SU-DHL-6 (cell line): ENCODE measurements around the gene BRD8.

Source experiments
- H2AFZ ChIP-seq: fragments of 200-600 bp; sonication (generic); 2 replicates; pipeline ENCODE4 v1.6.1; 2014; ENCODE audit warnings: low read depth, mild to moderate bottlenecking, moderate library complexity, mixed read lengths, antibody characterized with exemption, low read length; ENCODE audit not compliant: severe bottlenecking
- H3F3A ChIP-seq: fragments of 200-600 bp; shearing (Covaris generic); 2 replicates; pipeline ENCODE4 v1.6.0; 2016; ENCODE audit warnings: antibody characterized with exemption, mild to moderate bottlenecking; ENCODE audit not compliant: insufficient read depth
- H3K27ac ChIP-seq: fragments of 200-600 bp; sonication (generic); 2 replicates; pipeline ENCODE4 v1.5.1; 2016; ENCODE audit warnings: low read depth, mild to moderate bottlenecking, low read length, moderate library complexity, mixed read lengths
- H3K27me3 ChIP-seq: fragments of 200-600 bp; sonication (generic), shearing (Covaris generic); 2 replicates; pipeline ENCODE4 v1.6.0; 2014; ENCODE audit warnings: mild to moderate bottlenecking, low read length
- H3K36me3 ChIP-seq: fragments of 200-600 bp; sonication (generic); 2 replicates; pipeline ENCODE4 v1.6.1; 2014; ENCODE audit warnings: mild to moderate bottlenecking, low read length, mixed read lengths
- H3K4me2 ChIP-seq: fragments of 300-600, 200-600 bp; shearing (Covaris generic), sonication (generic); 2 replicates; pipeline ENCODE4 v1.6.0; 2014; ENCODE audit warnings: low read length, low read depth, mild to moderate bottlenecking; ENCODE audit not compliant: poor library complexity, severe bottlenecking
- H3K4me3 ChIP-seq: fragments of 200-600 bp; sonication (generic); 2 replicates; pipeline ENCODE4 v1.5.1; 2014; ENCODE audit warnings: antibody characterized with exemption, low read length, mild to moderate bottlenecking, mixed read lengths; ENCODE audit not compliant: insufficient read depth, poor library complexity, severe bottlenecking
- H3K79me2 ChIP-seq: fragments of 200-600 bp; sonication (generic); 2 replicates; pipeline ENCODE4 v1.6.1; 2014; ENCODE audit warnings: mild to moderate bottlenecking, low read length, moderate library complexity; ENCODE audit not compliant: insufficient read depth
- H3K9ac ChIP-seq: fragments of 200-600 bp; sonication (generic); 2 replicates; pipeline ENCODE4 v1.7.0; 2014; ENCODE audit warnings: mild to moderate bottlenecking, low read length
- H3K9me2 ChIP-seq: fragments of 200-600 bp; sonication (generic); replicated peaks from 2 replicates; pipeline ENCODE4 v1.6.1; 2014; ENCODE audit warnings: low read length; ENCODE audit not compliant: insufficient read depth
- H3K9me3 ChIP-seq: fragments of 200-600 bp; sonication (generic); 2 replicates; pipeline ENCODE4 v1.6.1; 2014; ENCODE audit warnings: low read length, mixed read lengths; ENCODE audit not compliant: insufficient read depth
- H4K20me1 ChIP-seq: fragments of 200-600 bp; sonication (generic); 2 replicates; pipeline ENCODE4 v1.6.1; 2014; ENCODE audit warnings: low read depth, mild to moderate bottlenecking, antibody characterized with exemption, low read length, moderate library complexity, mixed read lengths
- CTCF ChIP-seq: fragments of 200-600 bp; sonication (generic); IDR thresholded peaks from one replicate; pipeline ENCODE4 v1.5.1; 2017; ENCODE audit warnings: antibody characterized with exemption, mild to moderate bottlenecking, low read length, moderate library complexity; ENCODE audit not compliant: insufficient read depth, poor library complexity, severe bottlenecking
- EZH2phosphoT487 ChIP-seq: fragments of 200-600 bp; sonication (generic), shearing (Covaris generic); conservative IDR thresholded peaks from 2 replicates; pipeline ENCODE4 v1.6.1; 2018; ENCODE audit warnings: mild to moderate bottlenecking, antibody characterized with exemption, low read length, moderate library complexity, mixed read lengths

BRD8 gene

GRCh38 chr5:138091685-138092084, 86.7 kb downstream of the BRD8 start:
- H3F3A ChIP-seq: no peaks in the 10 kb centered on the region
- no peak for TF ChIP-seq EZH2phosphoT487
- no peak for TF ChIP-seq CTCF
- H3K4me3 ChIP-seq: no peak overlapping the region
- H3K9me3 ChIP-seq: no peaks in the 10 kb centered on the region
- no peak overlapping the region for H2AFZ ChIP-seq
- no peak overlapping the region for H3K4me2 ChIP-seq
- no peaks in the 10 kb centered on the region for H3K79me2 ChIP-seq
- H3K27me3 ChIP-seq: no peaks in the 10 kb centered on the region
- no peak overlapping the region for H3K9ac ChIP-seq
- H3K27ac ChIP-seq: no peak overlapping the region
- H3K36me3 ChIP-seq: no peaks in the 10 kb centered on the region
- H3K9me2 ChIP-seq: no peaks in the 10 kb centered on the region
- no peaks in the 10 kb centered on the region for H4K20me1 ChIP-seq
